Measurements from ENCODE around the gene SULT1A2.
"Not testable (repeated sequence)": the region's sequence is repeated elsewhere in the genome, so short reads cannot be mapped to it uniquely, and the experiment has no call there.

SULT1A2 gene

GRCh38 chr16:28613912-28614311 lies 17.1 kb upstream of the SULT1A2 start:
- not testable (repeated sequence) for H2AFZ ChIP-seq (ENCODE audit: low read length); H3K4me2 ChIP-seq (ENCODE audit: low read depth, low read length, poor library complexity, severe bottlenecking); H3K27me3 ChIP-seq (ENCODE audit: insufficient read depth, low read length, poor library complexity, severe bottlenecking); H3K9me3 ChIP-seq (ENCODE audit: insufficient read depth, low read depth, low read length); H3K4me1 ChIP-seq (ENCODE audit: insufficient read depth, low read length, poor library complexity, severe bottlenecking); H4K20me1 ChIP-seq (ENCODE audit: insufficient read depth, low read length, poor library complexity, severe bottlenecking); H3K4me3 ChIP-seq (ENCODE audit: low read length, poor library complexity, severe bottlenecking); H3F3A ChIP-seq (ENCODE audit: low read depth); H3K79me2 ChIP-seq (ENCODE audit: insufficient read depth, low read length); H3K9ac ChIP-seq (ENCODE audit: low read depth, low read length, poor library complexity, severe bottlenecking); H3K36me3 ChIP-seq (ENCODE audit: insufficient read depth, low read length); H3K9me2 ChIP-seq (replicated peaks; ENCODE audit: low read depth, low read length)

GRCh38 chr16:28612359-28613280 lies 15.8 kb upstream of the SULT1A2 start:
- not testable (repeated sequence) for H3K4me2 ChIP-seq (ENCODE audit: low read depth, low read length, poor library complexity, severe bottlenecking); H3K36me3 ChIP-seq (ENCODE audit: insufficient read depth, low read length); H3K4me3 ChIP-seq (ENCODE audit: low read length, poor library complexity, severe bottlenecking); H3K4me1 ChIP-seq (ENCODE audit: insufficient read depth, low read length, poor library complexity, severe bottlenecking); H3K9me2 ChIP-seq (replicated peaks; ENCODE audit: low read depth, low read length); H3K9ac ChIP-seq (ENCODE audit: low read depth, low read length, poor library complexity, severe bottlenecking); H3K27me3 ChIP-seq (ENCODE audit: insufficient read depth, low read length, poor library complexity, severe bottlenecking); H3K79me2 ChIP-seq (ENCODE audit: insufficient read depth, low read length); H2AFZ ChIP-seq (ENCODE audit: low read length); H4K20me1 ChIP-seq (ENCODE audit: insufficient read depth, low read length, poor library complexity, severe bottlenecking); H3K9me3 ChIP-seq (ENCODE audit: insufficient read depth, low read depth, low read length); H3F3A ChIP-seq (ENCODE audit: low read depth)

GRCh38 chr16:28610595-28611191 lies 13.8 kb upstream of the SULT1A2 start:
- no peaks in the 10 kb centered on the region for H3K79me2 ChIP-seq (ENCODE audit: insufficient read depth, low read length)
- peaks cover 10% of the 10 kb centered on the region for H3K4me1 ChIP-seq (ENCODE audit: insufficient read depth, low read length, poor library complexity, severe bottlenecking)
- H3K9ac ChIP-seq (ENCODE audit: low read depth, low read length, poor library complexity, severe bottlenecking): no peak overlapping the region
- no peaks in the 10 kb centered on the region for H3F3A ChIP-seq (ENCODE audit: low read depth)
- H2AFZ ChIP-seq (ENCODE audit: low read length): no peak overlapping the region
- H3K4me2 ChIP-seq (ENCODE audit: low read depth, low read length, poor library complexity, severe bottlenecking): peak overlapping the region; percentile 27
- no peak overlapping the region for H3K4me3 ChIP-seq (ENCODE audit: low read length, poor library complexity, severe bottlenecking)
- no peaks in the 10 kb centered on the region for H3K36me3 ChIP-seq (ENCODE audit: insufficient read depth, low read length)
- H3K27me3 ChIP-seq (ENCODE audit: insufficient read depth, low read length, poor library complexity, severe bottlenecking): no peaks in the 10 kb centered on the region
- no peak for TF ChIP-seq CTCF (conservative IDR thresholded peaks at IDR 0.05; ENCODE audit: low read length)
- no peak for TF ChIP-seq EZH2phosphoT487 (IDR thresholded peaks at IDR 0.05; ENCODE audit: borderline replicate concordance)
- no peaks in the 10 kb centered on the region for H3K9me3 ChIP-seq (ENCODE audit: insufficient read depth, low read depth, low read length)
- no peaks in the 10 kb centered on the region for H4K20me1 ChIP-seq (ENCODE audit: insufficient read depth, low read length, poor library complexity, severe bottlenecking)
- no peaks in the 10 kb centered on the region for H3K9me2 ChIP-seq (replicated peaks; ENCODE audit: low read depth, low read length)

- H3K4me2 ChIP-seq (ENCODE audit: low read depth, low read length, poor library complexity, severe bottlenecking): peak within 1 kb of the TSS; percentile 27
- TF ChIP-seq CTCF (conservative IDR thresholded peaks at IDR 0.05; ENCODE audit: low read length): no peak
- no peak for TF ChIP-seq EZH2phosphoT487 (IDR thresholded peaks at IDR 0.05; ENCODE audit: borderline replicate concordance)
- no peaks in the 10 kb centered on the region for H3K36me3 ChIP-seq (ENCODE audit: insufficient read depth, low read length)
- H4K20me1 ChIP-seq (ENCODE audit: insufficient read depth, low read length, poor library complexity, severe bottlenecking): no peaks in the 10 kb centered on the region
- H3K79me2 ChIP-seq (ENCODE audit: insufficient read depth, low read length): no peaks in the 10 kb centered on the region
- H3F3A ChIP-seq (ENCODE audit: low read depth): no peaks in the 10 kb centered on the region
- H3K9me3 ChIP-seq (ENCODE audit: insufficient read depth, low read depth, low read length): no peaks in the 10 kb centered on the region
- H3K27me3 ChIP-seq (ENCODE audit: insufficient read depth, low read length, poor library complexity, severe bottlenecking): no peaks in the 10 kb centered on the region
- no peak within 1 kb of the TSS for H3K4me3 ChIP-seq (ENCODE audit: low read length, poor library complexity, severe bottlenecking)
- H3K9me2 ChIP-seq (replicated peaks; ENCODE audit: low read depth, low read length): no peaks in the 10 kb centered on the region
- H3K4me1 ChIP-seq (ENCODE audit: insufficient read depth, low read length, poor library complexity, severe bottlenecking): peaks cover 10% of the 10 kb centered on the region
- H3K9ac ChIP-seq (ENCODE audit: low read depth, low read length, poor library complexity, severe bottlenecking): peak within 1 kb of the TSS; percentile 29
- H2AFZ ChIP-seq (ENCODE audit: low read length): no peak within 1 kb of the TSS
Observed at GRCh38 chr16:28609631-28610594, 13.1 kb upstream of the SULT1A2 start, which contains the start of gene SULT1A1. TSS of gene SULT1A1 (minus strand) at chr16:28610044. CDS start at chr16:28608855, 1,189 bp downstream.

GRCh38 chr16:28608867-28609596 lies 12.2 kb upstream of the SULT1A2 start:
- H4K20me1 ChIP-seq (ENCODE audit: insufficient read depth, low read length, poor library complexity, severe bottlenecking); H3K36me3 ChIP-seq (ENCODE audit: insufficient read depth, low read length); H3K9me3 ChIP-seq (ENCODE audit: insufficient read depth, low read depth, low read length); H3K79me2 ChIP-seq (ENCODE audit: insufficient read depth, low read length); H3K9me2 ChIP-seq (replicated peaks; ENCODE audit: low read depth, low read length); H3K4me3 ChIP-seq (ENCODE audit: low read length, poor library complexity, severe bottlenecking); H3K27me3 ChIP-seq (ENCODE audit: insufficient read depth, low read length, poor library complexity, severe bottlenecking); H2AFZ ChIP-seq (ENCODE audit: low read length); H3K4me1 ChIP-seq (ENCODE audit: insufficient read depth, low read length, poor library complexity, severe bottlenecking); H3F3A ChIP-seq (ENCODE audit: low read depth): not testable (repeated sequence)
- peak overlapping the region; percentile 18 for H3K4me2 ChIP-seq (ENCODE audit: low read depth, low read length, poor library complexity, severe bottlenecking)
- peak overlapping the region; percentile 29 for H3K9ac ChIP-seq (ENCODE audit: low read depth, low read length, poor library complexity, severe bottlenecking)

Measured in Loucy (cell line).